Prostate gland (tissue), 2 donors: ENCODE data around the gene WDR62. TPM values are rescaled to one million over a fixed set of nuclear protein-coding genes. Genes with fewer than 3 reads are reported as not detected.

ENCODE experiments used
- DNase-seq: peaks from one replicate; pipeline ENCODE4 v3.0.0-alpha.2; 2019; ENCODE audit warnings: low spot score
- H3K27ac ChIP-seq, 2 donors: fragments of 200-600 bp; sonication (generic); 2 replicates each; pipeline ENCODE4 v1.5.1; 2017 to 2019
- H3K27me3 ChIP-seq: fragments of 200-600 bp; sonication (generic); replicated peaks from 2 replicates; pipeline ENCODE4 v1.5.1; 2019; ENCODE audit not compliant: insufficient read depth
- H3K36me3 ChIP-seq, 2 donors: fragments of 200-600 bp; sonication (generic); 1 replicate in 1 of 2; 2 replicates in 1 of 2; pipeline versions ENCODE4 v1.5.1 to v1.8.1; 2017 to 2019
- H3K4me1 ChIP-seq: fragments of 200-600 bp; sonication (generic); replicated peaks from 2 replicates; pipeline ENCODE4 v1.5.1; 2019
- H3K4me3 ChIP-seq, 2 donors: fragments of 200-600 bp; sonication (generic); 2 replicates each; pipeline ENCODE4 v1.5.1; 2017 to 2019
- H3K9me3 ChIP-seq: fragments of 200-600 bp; sonication (generic); 2 replicates; pipeline ENCODE4 v1.5.1; 2017
- CTCF ChIP-seq, 4 experiments: fragments of 200-600 bp in 2 of 4; fragments of 450-650 bp in 2 of 4; sonication (generic) in 2 of 4; IDR thresholded peaks; 1 replicate in 3 of 4; 2 replicates in 1 of 4; pipeline ENCODE4 v1.5.1; 2016 to 2019; ENCODE audit warnings: antibody characterized with exemption in 4 of 4, mild to moderate bottlenecking in 2 of 4, moderate library complexity in 2 of 4
- POLR2A ChIP-seq: fragments of 450-650 bp; IDR thresholded peaks from one replicate; pipeline ENCODE4 v1.6.1; 2016; ENCODE audit warnings: antibody characterized with exemption, mild to moderate bottlenecking
- POLR2AphosphoS5 ChIP-seq: sonication (generic); formaldehyde crosslinking; IDR thresholded peaks from one replicate; pipeline ENCODE4 v1.6.1; 2017; ENCODE audit warnings: antibody characterized with exemption
- WGBS: methylation state at CpG from one replicate; pipeline ENCODE4 v1.1.5; 2018; 5-methylcytosine and 5-hydroxymethylcytosine counted together
- intact Hi-C: fragments of 100-400 bp; cut with DNase I; formaldehyde crosslinking; loops from one replicate; pipeline ENCODE4 v1.14.2; 2022
- total RNA-seq, 2 donors: library from RNA; depleted of rRNA; stranded (reverse); fragments of >200 nt; gene quantifications; one replicate each; pipeline ENCODE4 v1.1.0, GENCODE V29; 2016

WDR62 gene
- total RNA-seq, 2 donors from 2014 or later, result 0.64 to 28.6 TPM

DNA sequence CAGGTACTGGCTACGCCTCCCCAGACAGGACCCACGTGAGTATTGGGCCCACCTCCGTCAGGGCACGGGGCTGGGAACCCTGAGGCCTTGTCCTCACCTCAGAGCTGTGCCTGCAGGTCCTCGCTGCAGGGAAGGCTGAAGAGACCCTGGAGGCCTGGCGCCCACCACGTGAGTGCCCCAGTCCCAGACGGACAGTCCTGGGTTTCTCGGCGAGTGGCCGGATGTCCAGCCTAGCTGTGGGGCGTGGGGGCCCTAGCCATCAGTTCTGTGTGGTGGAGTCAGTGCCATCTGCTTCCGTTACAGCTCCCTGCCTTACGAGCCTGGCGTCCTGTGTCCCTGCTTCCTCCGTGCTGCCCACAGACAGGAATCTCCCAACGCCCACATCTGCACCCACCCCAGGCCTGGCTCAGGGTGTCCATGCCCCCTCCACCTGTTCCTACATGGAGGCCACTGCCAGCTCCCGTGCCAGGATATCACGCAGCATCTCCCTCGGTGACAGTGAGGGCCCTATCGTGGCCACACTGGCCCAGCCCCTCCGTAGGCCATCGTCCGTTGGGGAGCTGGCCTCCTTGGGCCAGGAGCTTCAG, 48.4 kb downstream of the WDR62 start:
- TF ChIP-seq CTCF (IDR thresholded peaks at IDR 0.05) (no peak), POLR2AphosphoS5 (no peak), POLR2A (no peak)
- 93% methylated on average over 19 of the region's 24 CpGs for WGBS

GRCh38 chr19:36103842-36104552, 49.3 kb downstream of the WDR62 start:
- no peak for DNase-seq
- Histone ChIP-seq H3K4me3 (no peak overlapping the region), H3K4me1 (no peaks in the 10 kb centered on the region)

More for the DNA sequence above, 48.4 kb downstream of the WDR62 start:
- Histone ChIP-seq H3K4me1 (no peaks in the 10 kb centered on the region), H3K9me3 (no peaks in the 10 kb centered on the region), H3K4me3 (no peak overlapping the region), H3K36me3 (no peaks in the 10 kb centered on the region), H3K27me3 (no peaks in the 10 kb centered on the region), H3K27ac (no peak overlapping the region)
- DNase-seq, result no peak
- intact Hi-C loops, result no loop called here

DNA sequence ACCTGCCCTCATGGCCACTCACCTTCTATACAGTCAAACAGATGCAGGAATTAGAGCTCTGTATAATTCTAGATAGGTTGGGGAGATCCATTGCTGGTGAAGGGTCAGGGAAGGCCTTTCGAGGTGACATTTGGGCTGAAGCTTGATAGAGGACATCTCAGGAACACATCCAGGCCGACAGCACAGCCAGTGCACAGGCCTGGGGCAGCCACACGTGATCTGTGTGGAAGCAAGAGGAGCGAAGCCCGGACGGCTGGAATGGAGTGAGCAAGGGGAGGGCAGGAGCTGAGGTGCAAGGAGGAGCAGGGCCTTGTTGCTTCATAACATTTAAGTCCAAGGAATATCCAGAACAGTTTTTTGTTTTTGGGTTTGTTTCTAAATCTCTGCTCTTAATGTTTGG, 51.7 kb downstream of the WDR62 start:
- DNase-seq, result no peak
- H3K4me3 ChIP-seq, result no peak overlapping the region
- H3K4me1 ChIP-seq, result no peaks in the 10 kb centered on the region
- H3K9me3 ChIP-seq, result no peaks in the 10 kb centered on the region
- H3K27ac ChIP-seq, result no peak overlapping the region
- H3K36me3 ChIP-seq, result no peaks in the 10 kb centered on the region
- intact Hi-C loops, result no loop called here
- no peaks in the 10 kb centered on the region for H3K27me3 ChIP-seq
- 89% methylated on average over 6 of the region's 6 CpGs for whole genome bisulfite sequencing
- no peak for TF ChIP-seq POLR2A
- no peak for TF ChIP-seq CTCF (IDR thresholded peaks at IDR 0.05)
- no peak for TF ChIP-seq POLR2AphosphoS5

More at GRCh38 chr19:36103842-36104552, 49.3 kb downstream of the WDR62 start:
- Histone ChIP-seq H3K27me3 (no peaks in the 10 kb centered on the region), H3K27ac (no peak overlapping the region), H3K36me3 (no peaks in the 10 kb centered on the region), H3K9me3 (no peaks in the 10 kb centered on the region)
- intact Hi-C loops, result no loop called here
- 90% methylated on average over 12 of the region's 12 CpGs for WGBS
- TF ChIP-seq POLR2AphosphoS5 (no peak), POLR2A (no peak), CTCF (IDR thresholded peaks at IDR 0.05) (no peak)

- WGBS, result 90% methylated on average over 5 of the region's 5 CpGs
- Histone ChIP-seq H3K9me3 (no peaks in the 10 kb centered on the region), H3K27me3 (no peaks in the 10 kb centered on the region), H3K4me3 (no peak overlapping the region), H3K27ac (no peak overlapping the region), H3K36me3 (no peaks in the 10 kb centered on the region), H3K4me1 (no peaks in the 10 kb centered on the region)
- DNase-seq, result no peak
- intact Hi-C loops, result no loop called here
- TF ChIP-seq POLR2A (no peak), CTCF (IDR thresholded peaks at IDR 0.05) (no peak), POLR2AphosphoS5 (no peak)
Measured at GRCh38 chr19:36106991-36107390, 52.3 kb downstream of the WDR62 start.

DNA sequence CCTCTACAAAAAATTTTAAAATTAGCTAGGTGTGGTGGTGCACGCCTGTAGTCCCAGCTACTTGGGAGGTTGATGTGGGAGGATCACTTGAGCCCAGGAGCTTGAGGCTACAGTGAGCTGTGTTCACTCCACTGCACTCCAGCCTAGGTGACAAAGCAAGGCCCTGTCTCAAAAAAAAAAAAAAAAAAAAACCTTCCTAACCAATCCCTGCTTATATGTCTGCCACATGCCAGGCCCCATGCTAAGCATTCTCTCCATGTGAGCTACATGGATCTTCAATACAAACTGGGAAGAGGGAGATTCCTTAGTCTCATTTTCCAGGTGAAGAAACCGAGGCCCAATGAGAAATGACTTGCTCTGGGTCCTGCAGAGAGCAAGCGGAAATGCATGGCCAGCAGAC, 54.0 kb downstream of the WDR62 start:
- DNase-seq, result no peak
- WGBS, result 94% methylated on average over 3 of the region's 3 CpGs
- H3K36me3 ChIP-seq, result no peaks in the 10 kb centered on the region
- no peak overlapping the region for H3K4me3 ChIP-seq
- H3K4me1 ChIP-seq, result peaks cover under 1% of the 10 kb centered on the region
- H3K27ac ChIP-seq, result no peak overlapping the region
- TF ChIP-seq POLR2A, result no peak
- TF ChIP-seq POLR2AphosphoS5, result no peak
- TF ChIP-seq CTCF (IDR thresholded peaks at IDR 0.05), result no peak
- H3K9me3 ChIP-seq, result no peaks in the 10 kb centered on the region
- H3K27me3 ChIP-seq, result no peaks in the 10 kb centered on the region
- intact Hi-C loops, result no loop called here
